ENCODE measurements around the gene TOX3. TPM values are rescaled to one million over a fixed set of nuclear protein-coding genes. Genes with fewer than 3 reads are reported as not detected.

The TOX3 gene
- total RNA-seq, 1 donor from 2014 or later = 84.8 TPM

DNA sequence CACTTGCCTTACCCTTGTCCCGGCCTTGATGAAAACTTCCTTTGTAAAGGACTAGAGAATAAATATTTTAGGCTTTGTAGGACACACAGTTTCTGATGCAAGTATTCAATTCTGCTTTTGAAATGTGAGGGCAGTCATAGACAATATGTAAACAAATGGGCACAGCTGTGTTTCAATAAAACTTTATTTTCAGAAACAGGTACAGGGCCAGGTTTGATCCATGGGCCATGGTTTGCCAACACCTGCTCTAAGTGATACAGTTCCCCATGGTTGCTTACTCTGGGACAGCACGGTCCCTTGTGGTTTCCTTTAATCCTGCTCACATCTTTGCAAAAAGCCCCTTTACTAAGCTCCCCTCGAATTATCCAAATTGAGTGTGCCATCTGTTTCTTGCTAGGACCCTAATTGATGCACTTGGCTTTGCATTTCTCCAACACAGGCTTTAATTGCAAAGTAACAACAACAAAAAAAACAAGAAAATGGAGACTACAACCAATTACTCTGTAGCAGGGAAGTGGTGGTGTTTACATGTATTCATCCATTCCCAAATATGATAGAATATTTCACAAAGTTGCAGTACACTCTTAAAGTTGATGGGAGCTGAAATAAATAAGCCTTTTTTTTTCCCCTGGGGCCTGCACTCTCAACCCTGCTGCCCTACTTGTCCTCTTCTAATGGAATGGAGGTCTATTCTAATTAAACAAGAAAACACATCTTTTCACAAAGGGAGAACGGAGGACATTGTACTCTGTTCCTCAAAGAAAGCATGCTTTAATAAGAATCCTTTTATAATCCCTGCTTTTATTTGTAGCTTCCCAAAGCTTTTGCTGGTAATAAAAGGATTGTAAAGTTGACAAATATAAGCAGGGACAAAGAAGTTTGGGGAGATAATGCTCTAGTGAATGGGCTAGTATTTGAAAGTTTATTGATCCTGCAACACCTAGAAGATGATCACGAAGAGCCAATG is 37.7 kb upstream of the TOX3 start:
- peaks cover 8% of the 10 kb centered on the region for H3K4me1 Mint-ChIP-seq (ENCODE audit: low read depth)
- H3K36me3 Mint-ChIP-seq (ENCODE audit: insufficient read depth) = no peaks in the 10 kb centered on the region
- no peak overlapping the region for H3K4me3 Mint-ChIP-seq (ENCODE audit: low read depth)
- peaks cover 5% of the 10 kb centered on the region for H3K9me3 Mint-ChIP-seq (ENCODE audit: low read depth)
- TF ChIP-seq, protein P1, sequence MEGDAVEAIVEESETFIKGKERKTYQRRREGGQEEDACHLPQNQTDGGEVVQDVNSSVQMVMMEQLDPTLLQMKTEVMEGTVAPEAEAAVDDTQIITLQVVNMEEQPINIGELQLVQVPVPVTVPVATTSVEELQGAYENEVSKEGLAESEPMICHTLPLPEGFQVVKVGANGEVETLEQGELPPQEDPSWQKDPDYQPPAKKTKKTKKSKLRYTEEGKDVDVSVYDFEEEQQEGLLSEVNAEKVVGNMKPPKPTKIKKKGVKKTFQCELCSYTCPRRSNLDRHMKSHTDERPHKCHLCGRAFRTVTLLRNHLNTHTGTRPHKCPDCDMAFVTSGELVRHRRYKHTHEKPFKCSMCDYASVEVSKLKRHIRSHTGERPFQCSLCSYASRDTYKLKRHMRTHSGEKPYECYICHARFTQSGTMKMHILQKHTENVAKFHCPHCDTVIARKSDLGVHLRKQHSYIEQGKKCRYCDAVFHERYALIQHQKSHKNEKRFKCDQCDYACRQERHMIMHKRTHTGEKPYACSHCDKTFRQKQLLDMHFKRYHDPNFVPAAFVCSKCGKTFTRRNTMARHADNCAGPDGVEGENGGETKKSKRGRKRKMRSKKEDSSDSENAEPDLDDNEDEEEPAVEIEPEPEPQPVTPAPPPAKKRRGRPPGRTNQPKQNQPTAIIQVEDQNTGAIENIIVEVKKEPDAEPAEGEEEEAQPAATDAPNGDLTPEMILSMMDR (IDR thresholded peaks at IDR 0.05; ENCODE audit: unreplicated experiment) = no peak
- no peaks in the 10 kb centered on the region for H3K27me3 Mint-ChIP-seq
- no peak overlapping the region for H3K27ac Mint-ChIP-seq
- DNase-seq (ENCODE audit: low spot score, unreplicated experiment) = no peak

DNA sequence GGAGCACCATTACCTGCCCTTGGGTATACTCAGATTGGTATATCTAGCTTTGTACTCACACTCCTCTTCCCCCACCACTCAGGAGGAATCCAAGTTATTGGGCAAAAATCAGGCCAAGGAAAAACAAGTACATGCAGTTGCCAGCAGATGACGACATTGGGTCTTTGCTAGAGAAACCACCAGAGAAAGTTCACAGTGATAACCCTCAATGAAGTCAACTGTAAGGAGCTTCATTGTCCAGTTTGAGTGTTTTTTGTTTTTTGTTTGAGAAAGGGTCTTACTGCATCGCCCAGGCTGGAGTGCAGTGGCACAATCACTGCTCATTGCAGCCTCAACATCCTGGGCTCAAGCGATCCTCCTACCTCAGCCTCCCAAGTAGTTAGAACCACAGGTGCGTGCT is 34.6 kb upstream of the TOX3 start:
- Mint-ChIP-seq H3K36me3 (ENCODE audit: insufficient read depth) (no peaks in the 10 kb centered on the region), H3K4me3 (ENCODE audit: low read depth) (no peak overlapping the region)

GRCh38 chr16:52580488-52580887 is 33.5 kb upstream of the TOX3 start:
- Mint-ChIP-seq H3K27ac (no peak overlapping the region), H3K4me3 (ENCODE audit: low read depth) (no peak overlapping the region), H3K9me3 (ENCODE audit: low read depth) (peaks cover 2% of the 10 kb centered on the region), H3K4me1 (ENCODE audit: low read depth) (peaks cover 44% of the 10 kb centered on the region), H3K36me3 (ENCODE audit: insufficient read depth) (no peaks in the 10 kb centered on the region), H3K27me3 (no peaks in the 10 kb centered on the region)
- DNase-seq (ENCODE audit: low spot score, unreplicated experiment) = no peak
- TF ChIP-seq, protein P1 (IDR thresholded peaks at IDR 0.05; ENCODE audit: unreplicated experiment) = no peak

More for the DNA sequence above, 34.6 kb upstream of the TOX3 start:
- no peak for DNase-seq (ENCODE audit: low spot score, unreplicated experiment)
- H3K27me3 Mint-ChIP-seq = no peaks in the 10 kb centered on the region
- TF ChIP-seq, protein P1 (IDR thresholded peaks at IDR 0.05; ENCODE audit: unreplicated experiment) = peak; percentile 27
- no peak overlapping the region for H3K27ac Mint-ChIP-seq
- H3K9me3 Mint-ChIP-seq (ENCODE audit: low read depth) = peaks cover 5% of the 10 kb centered on the region
- H3K4me1 Mint-ChIP-seq (ENCODE audit: low read depth) = peaks cover 36% of the 10 kb centered on the region

DNA sequence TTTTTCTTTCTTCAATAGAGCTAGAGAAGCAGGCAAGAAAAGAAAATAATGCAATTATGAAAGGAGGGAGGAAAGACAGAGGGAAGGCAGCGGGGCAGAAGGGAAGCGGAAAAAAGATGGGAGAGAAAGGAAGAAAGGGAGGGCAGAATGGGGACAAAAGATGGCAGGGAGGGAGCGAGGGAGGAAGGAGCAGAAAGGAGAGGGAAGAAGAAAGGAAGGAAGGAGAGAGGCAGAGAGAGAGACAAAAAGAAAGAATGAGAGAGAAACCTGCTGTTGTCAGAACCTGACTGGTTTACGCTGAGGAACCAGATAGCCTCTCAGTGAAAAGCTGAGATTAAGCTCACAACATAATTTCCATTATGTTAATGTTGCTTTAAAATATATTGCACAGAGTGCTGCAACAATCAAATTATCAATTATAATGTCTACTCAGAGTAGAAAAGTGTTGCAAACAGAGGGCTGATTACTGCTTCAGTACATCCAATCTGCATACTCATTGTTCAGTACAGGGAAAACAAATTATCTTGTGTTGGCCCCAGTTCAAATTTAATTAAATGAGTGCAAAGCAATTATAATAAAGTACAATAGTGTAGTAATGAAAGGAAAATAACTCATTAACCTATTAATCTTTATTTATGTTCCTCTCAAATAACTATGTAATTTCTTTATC is 32.0 kb upstream of the TOX3 start:
- DNase-seq (ENCODE audit: low spot score, unreplicated experiment) = no peak
- Mint-ChIP-seq H3K4me3 (ENCODE audit: low read depth) (peak overlapping the region; percentile 1), H3K4me1 (ENCODE audit: low read depth) (peaks cover 50% of the 10 kb centered on the region), H3K9me3 (ENCODE audit: low read depth) (peaks cover 2% of the 10 kb centered on the region), H3K27me3 (no peaks in the 10 kb centered on the region), H3K36me3 (ENCODE audit: insufficient read depth) (no peaks in the 10 kb centered on the region), H3K27ac (peak overlapping the region; percentile 95)
- TF ChIP-seq, protein P1 (IDR thresholded peaks at IDR 0.05; ENCODE audit: unreplicated experiment) = no peak

DNA sequence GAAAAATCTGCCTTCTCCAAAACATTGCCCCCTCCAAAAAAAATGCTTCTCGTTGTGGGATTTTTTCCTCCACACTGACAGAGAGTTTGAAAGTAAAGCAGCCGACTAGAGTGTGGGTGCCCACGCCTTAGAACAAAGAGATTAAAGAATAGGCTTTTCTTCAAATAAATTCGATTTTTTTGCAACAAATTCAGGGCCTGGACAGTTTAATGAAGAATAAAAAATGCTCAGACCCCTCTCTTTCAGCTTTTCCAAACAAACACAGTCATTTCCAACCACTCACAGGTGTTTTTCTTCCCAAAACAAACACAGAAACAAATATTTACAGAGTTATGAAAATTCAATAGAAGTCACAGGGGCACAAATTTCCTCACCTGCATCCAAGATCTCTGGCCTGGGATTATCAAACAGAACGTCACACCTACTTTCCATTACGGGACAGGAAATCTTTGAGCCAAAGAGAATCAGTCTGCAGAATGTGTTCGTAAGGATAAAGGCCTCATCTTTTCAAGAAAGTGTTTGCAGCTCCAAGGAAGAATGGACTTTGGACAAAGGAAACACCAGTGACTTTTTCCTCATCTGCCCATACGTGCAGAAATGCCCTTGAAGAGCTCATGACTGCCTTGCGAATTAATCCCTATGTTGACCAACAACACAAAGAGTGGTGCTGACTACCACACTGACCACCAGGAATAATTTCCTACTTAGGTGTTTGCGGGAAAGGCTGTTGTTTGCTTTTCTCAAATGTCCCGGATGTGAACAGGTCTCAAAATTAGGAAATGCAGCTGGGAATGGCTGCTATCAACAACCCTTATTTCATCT is 31.3 kb upstream of the TOX3 start:
- no peak for DNase-seq (ENCODE audit: low spot score, unreplicated experiment)
- TF ChIP-seq, protein P1 (IDR thresholded peaks at IDR 0.05; ENCODE audit: unreplicated experiment) = no peak
- H3K4me1 Mint-ChIP-seq (ENCODE audit: low read depth) = peaks cover 57% of the 10 kb centered on the region
- H3K4me3 Mint-ChIP-seq (ENCODE audit: low read depth) = peak overlapping the region; percentile 9
- H3K27me3 Mint-ChIP-seq = no peaks in the 10 kb centered on the region
- H3K9me3 Mint-ChIP-seq (ENCODE audit: low read depth) = no peaks in the 10 kb centered on the region
- H3K36me3 Mint-ChIP-seq (ENCODE audit: insufficient read depth) = no peaks in the 10 kb centered on the region
- peak overlapping the region; percentile 95 for H3K27ac Mint-ChIP-seq
